H1 (cell line): ENCODE results near the gene SMCO1. TPM values are rescaled to one million over a fixed set of nuclear protein-coding genes. Genes with fewer than 3 reads are reported as not detected.

ENCODE experiments used
- CTCF ChIA-PET: fragments of 300-600 bp; sonication (Branson Sonifier 250); formaldehyde crosslinking; loops from one replicate; lab custom pipeline; 2021; ENCODE audit not compliant: partially characterized antibody; lab: Charles Lee
- POLR2A ChIA-PET: fragments of 300-600 bp; sonication (Branson Sonifier 250); formaldehyde crosslinking; loops from one replicate; lab custom pipeline; 2021; ENCODE audit warnings: inconsistent platforms; ENCODE audit not compliant: partially characterized antibody; lab: Charles Lee
- DNase-seq, 2 experiments: peaks; one replicate each; pipeline versions ENCODE4 v3.0.0 to v3.0.0-alpha.2; 2010 to 2022; ENCODE audit warnings: low spot score in 2 of 2, low read depth in 1 of 2, mixed read lengths in 1 of 2
- FAIRE-seq: peaks from 2 replicates; lab custom pipeline; 2011; peaks lifted over from hg19 to GRCh38; lab: Jason Lieb, UNC
- H2AFZ ChIP-seq: 2 replicates; pipeline ENCODE4 v1.8.1; 2012; ENCODE audit warnings: low read length, inconsistent platforms
- H2AK5ac ChIP-seq: 2 replicates; pipeline ENCODE4 v1.6.1; 2013; ENCODE audit warnings: low read depth, low read length
- H2BK120ac ChIP-seq: replicated peaks from 2 replicates; pipeline ENCODE3; 2013; ENCODE audit warnings: low read depth, low read length, inconsistent platforms
- H2BK12ac ChIP-seq: 2 replicates; pipeline ENCODE4 v1.6.1; 2013; ENCODE audit warnings: low read depth, low read length
- H2BK15ac ChIP-seq: 2 replicates; pipeline ENCODE4 v1.6.1; 2013; ENCODE audit warnings: low read length
- H2BK20ac ChIP-seq: 2 replicates; pipeline ENCODE4 v1.6.1; 2013; ENCODE audit warnings: low read length
- H2BK5ac ChIP-seq: 2 replicates; pipeline ENCODE4 v1.6.1; 2013; ENCODE audit warnings: low read depth, low read length
- H3K14ac ChIP-seq: 2 replicates; pipeline ENCODE4 v1.6.1; 2013; ENCODE audit warnings: inconsistent platforms; ENCODE audit not compliant: insufficient read length
- H3K18ac ChIP-seq: 2 replicates; pipeline ENCODE4 v1.6.1; 2013; ENCODE audit warnings: low read length; ENCODE audit errors: extremely low read depth
- H3K23ac ChIP-seq: 2 replicates; pipeline ENCODE4 v1.6.1; 2013; ENCODE audit warnings: inconsistent platforms; ENCODE audit not compliant: insufficient read length
- H3K23me2 ChIP-seq: 2 replicates; pipeline ENCODE4 v1.6.1; 2013; ENCODE audit warnings: low read depth, low read length
- H3K27ac ChIP-seq: 2 replicates; pipeline ENCODE4 v1.6.1; 2011; ENCODE audit warnings: low read depth, low read length, inconsistent platforms
- H3K27me3 ChIP-seq, 4 experiments: replicated peaks in 1 of 4; 1 replicate in 1 of 4; 2 replicates in 3 of 4; pipeline versions ENCODE4 v1.6.1 to v1.8.1; 2011 to 2013; ENCODE audit warnings: low read length in 3 of 4, mild to moderate bottlenecking in 3 of 4, inconsistent platforms in 2 of 4, mixed read lengths in 2 of 4, moderate library complexity in 1 of 4; ENCODE audit not compliant: control insufficient read depth in 3 of 4, insufficient read depth in 3 of 4; ENCODE audit errors: extremely low read depth in 1 of 4
- H3K36me3 ChIP-seq, 4 experiments: 2 replicates each; pipeline versions ENCODE4 v1.6.1 to v1.8.1; 2011 to 2013; ENCODE audit warnings: mild to moderate bottlenecking in 4 of 4, low read length in 3 of 4, moderate library complexity in 2 of 4, control low read depth in 1 of 4, inconsistent platforms in 1 of 4; ENCODE audit not compliant: insufficient read depth in 4 of 4, control insufficient read depth in 2 of 4
- H3K4ac ChIP-seq: replicated peaks from 2 replicates; pipeline ENCODE3; 2013; ENCODE audit warnings: low read length, low read depth, mixed read lengths, inconsistent platforms; ENCODE audit not compliant: insufficient read length
- H3K4me1 ChIP-seq, 4 experiments: replicated peaks in 1 of 4; 1 replicate in 1 of 4; 2 replicates in 3 of 4; pipeline versions ENCODE4 v1.6.1 to v1.8.1; 2011 to 2013; ENCODE audit warnings: low read length in 3 of 4, inconsistent platforms in 2 of 4, mixed read lengths in 1 of 4; ENCODE audit not compliant: insufficient read depth in 4 of 4, control insufficient read depth in 3 of 4
- H3K4me2 ChIP-seq, 2 experiments: 2 replicates each; pipeline versions ENCODE4 v1.6.1 to v1.8.1; 2011 to 2013; ENCODE audit warnings: low read depth in 2 of 2, low read length in 2 of 2, control low read depth in 1 of 2, inconsistent platforms in 1 of 2, mild to moderate bottlenecking in 1 of 2; ENCODE audit not compliant: insufficient read depth in 1 of 2
- H3K4me3 ChIP-seq, 4 experiments: fragments of 200-600, 300-600 bp in 1 of 4; sonication (generic), shearing (Covaris generic), sonication (Bioruptor Twin) in 1 of 4; 2 replicates each; pipeline versions ENCODE4 v1.5.1 to v1.8.1; 2011 to 2016; ENCODE audit warnings: low read length in 4 of 4, low read depth in 3 of 4, control low read depth in 2 of 4, inconsistent platforms in 2 of 4, mild to moderate bottlenecking in 2 of 4, mixed read lengths in 1 of 4, moderate library complexity in 1 of 4; ENCODE audit not compliant: insufficient read depth in 2 of 4; ENCODE audit errors: extremely low read depth in 1 of 4
- H3K56ac ChIP-seq: replicated peaks from 2 replicates; pipeline ENCODE3; 2013; ENCODE audit warnings: low read depth, mild to moderate bottlenecking, mixed read lengths, low read length, inconsistent platforms; ENCODE audit not compliant: insufficient read length
- H3K79me1 ChIP-seq: 2 replicates; pipeline ENCODE4 v1.6.1; 2013; ENCODE audit warnings: low read depth, low read length, control low read depth
- H3K79me2 ChIP-seq, 2 experiments: 2 replicates each; pipeline versions ENCODE4 v1.6.1 to v1.8.1; 2012 to 2013; ENCODE audit warnings: low read length in 2 of 2, mild to moderate bottlenecking in 2 of 2, inconsistent platforms in 1 of 2; ENCODE audit not compliant: insufficient read depth in 2 of 2, control insufficient read depth in 1 of 2
- H3K9ac ChIP-seq, 4 experiments: replicated peaks in 1 of 4; 1 replicate in 1 of 4; 2 replicates in 3 of 4; pipeline versions ENCODE4 v1.6.1 to v1.8.1; 2011 to 2013; ENCODE audit warnings: low read depth in 3 of 4, low read length in 3 of 4, control low read depth in 2 of 4, mild to moderate bottlenecking in 2 of 4, moderate library complexity in 2 of 4, inconsistent platforms in 1 of 4; ENCODE audit errors: extremely low read depth in 1 of 4
- H3K9me3 ChIP-seq, 2 experiments: 2 replicates each; pipeline versions ENCODE4 v1.6.1 to v1.8.1; 2012 to 2013; ENCODE audit warnings: mild to moderate bottlenecking in 2 of 2, moderate library complexity in 2 of 2, control low read depth in 1 of 2, inconsistent platforms in 1 of 2, low read depth in 1 of 2, low read length in 1 of 2, mixed read lengths in 1 of 2; ENCODE audit not compliant: insufficient read depth in 2 of 2
- H4K20me1 ChIP-seq, 2 experiments: replicated peaks in 1 of 2; 2 replicates each; pipeline versions ENCODE3 to v1.8.1; 2011 to 2013; ENCODE audit warnings: inconsistent platforms in 2 of 2, low read length in 2 of 2, mild to moderate bottlenecking in 1 of 2; ENCODE audit not compliant: insufficient read depth in 2 of 2, control insufficient read depth in 1 of 2
- H4K5ac ChIP-seq: 2 replicates; pipeline ENCODE4 v1.6.1; 2013; ENCODE audit warnings: low read length, low read depth, mixed read lengths, inconsistent platforms; ENCODE audit not compliant: insufficient read length
- H4K8ac ChIP-seq: 2 replicates; pipeline ENCODE4 v1.8.0; 2013; ENCODE audit warnings: mild to moderate bottlenecking, moderate library complexity, low read length, inconsistent platforms; ENCODE audit not compliant: insufficient read depth; ENCODE audit errors: extremely low read depth
- H4K91ac ChIP-seq: replicated peaks from 2 replicates; pipeline ENCODE3; 2013; ENCODE audit warnings: low read length, mixed read lengths, inconsistent platforms; ENCODE audit not compliant: insufficient read length
- CHD2 ChIP-seq: IDR thresholded peaks from 2 replicates; pipeline ENCODE4 v1.6.1; 2012; ENCODE audit warnings: low read length, improper control_type of control experiment
- EZH2 ChIP-seq: fragments of 200-600 bp; sonication (generic); IDR thresholded peaks from 2 replicates; pipeline ENCODE4 v1.7.1; 2012; ENCODE audit warnings: low read depth, mild to moderate bottlenecking, moderate library complexity, low read length, inconsistent platforms; ENCODE audit not compliant: severe bottlenecking
- JUN ChIP-seq: IDR thresholded peaks from 2 replicates; pipeline ENCODE4 v1.6.1; 2011; ENCODE audit warnings: low read depth, mild to moderate bottlenecking, improper control_type of control experiment, low read length
- KDM4A ChIP-seq: IDR thresholded peaks from one replicate; pipeline ENCODE4 v1.7.1; 2012; ENCODE audit warnings: low read depth, mild to moderate bottlenecking, moderate library complexity, low read length, inconsistent platforms; ENCODE audit not compliant: severe bottlenecking
- KDM5A ChIP-seq: fragments of 200-600 bp; IDR thresholded peaks from 2 replicates; pipeline ENCODE4 v1.7.1; 2012; ENCODE audit warnings: mild to moderate bottlenecking, low read length, inconsistent platforms, mixed read lengths
- YY1 ChIP-seq: IDR thresholded peaks from 2 replicates; pipeline ENCODE4 v1.6.1; 2011; ENCODE audit warnings: low read depth, mild to moderate bottlenecking, low read length
- WGBS, 2 experiments: shearing (Covaris generic) in 1 of 2; methylation state at CpG; one replicate each; pipeline versions ENCODE4 v1.1.6 to v1.1.7; 2013 to 2015; ENCODE audit warnings: low lambda C conversion rate in 2 of 2, mixed read lengths in 2 of 2, inconsistent platforms in 1 of 2, low coverage in 1 of 2, missing lambda C conversion rate in 1 of 2; ENCODE audit not compliant: insufficient replicate concordance in 2 of 2, insufficient coverage in 1 of 2, insufficient read length in 1 of 2; ENCODE audit errors: extremely low coverage in 1 of 2, missing lambda C conversion rate in 1 of 2; 5-methylcytosine and 5-hydroxymethylcytosine counted together
- long read RNA-seq, 2 experiments: library from RNA in 1 of 2; library from capped mRNA in 1 of 2; stranded (forward); transcript quantifications; one replicate each; pipeline ENCODE4 v2.0.0, GENCODE V29; 2021; ENCODE audit warnings: inconsistent platforms in 1 of 2
- polyA minus RNA-seq, 3 experiments: library from RNA; depleted of rRNA, polyadenylated mRNA; stranded (reverse); fragments of >200 nt; gene quantifications; 1 replicate in 2 of 3; 2 replicates in 1 of 3; pipeline ENCODE4 v1.2.3, GENCODE V29; 2011
- polyA plus RNA-seq, 7 experiments: library from polyadenylated mRNA; depleted of rRNA in 3 of 7; stranded (reverse) in 5 of 7; unstranded in 2 of 7; fragments of >200 nt in 5 of 7; fragments of 200-250 nt in 2 of 7; gene quantifications; 1 replicate in 5 of 7; 2 replicates in 1 of 7; 4 replicates in 1 of 7; pipeline versions ENCODE4 v1.2.1 to v1.2.3, GENCODE V29; 2011 to 2013; ENCODE audit warnings: missing spikeins in 2 of 7, mixed read lengths in 2 of 7
- total RNA-seq: library from RNA; stranded (reverse); fragmentation: NEBNext Ultra II Directional; extraction: Animal tissue kit (Norgen Biotek cat#: 25700); gene quantifications from 2 replicates; pipeline ENCODE4 v1.2.1, GENCODE V29; 2021
- TF ChIP-seq, protein P1 (sequence below), 3 experiments: IDR thresholded peaks; 1 replicate in 2 of 3; 2 replicates in 1 of 3; pipeline versions ENCODE4 v1.5.1 to v1.6.1; 2011; ENCODE audit warnings: low read length in 3 of 3, mild to moderate bottlenecking in 3 of 3, inconsistent platforms in 2 of 3, low read depth in 1 of 3, moderate library complexity in 1 of 3; ENCODE audit not compliant: insufficient read depth in 1 of 3; ENCODE audit errors: control extremely low read depth in 1 of 3

SMCO1 gene, protein sequence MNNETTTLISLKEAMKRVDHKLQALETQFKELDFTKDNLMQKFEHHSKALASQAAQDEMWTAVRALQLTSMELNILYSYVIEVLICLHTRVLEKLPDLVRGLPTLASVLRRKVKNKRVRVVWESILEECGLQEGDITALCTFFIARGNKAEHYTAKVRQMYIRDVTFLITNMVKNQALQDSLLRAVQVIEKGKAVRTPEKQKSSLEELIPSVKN
- total RNA-seq = not detected in 2 replicates
- polyA plus RNA-seq (2011; rRNA removed) = 0.03 TPM in 1 of 2 replicates, not detected in the other
- not detected for polyA plus RNA-seq (2011; cell fraction: cytosol; rRNA removed)
- 0.10 TPM for polyA plus RNA-seq (2011; cell fraction: nucleus; rRNA removed)
- polyA plus RNA-seq (2012, experiment 1 of 2) = not detected in 4 replicates
- polyA plus RNA-seq (2012, experiment 2 of 2) = not detected
- not detected for polyA plus RNA-seq (2013, experiment 1 of 2)
- polyA plus RNA-seq (2013, experiment 2 of 2) = not detected
- polyA minus RNA-seq (2011; rRNA and poly(A)+ RNA removed) = not detected in 2 replicates
- not detected for polyA minus RNA-seq (2011; cell fraction: cytosol; rRNA and poly(A)+ RNA removed)
- polyA minus RNA-seq (2011; cell fraction: nucleus; rRNA and poly(A)+ RNA removed) = not detected
- long read RNA-seq, experiment 1 = 0 reads
- long read RNA-seq, experiment 2 = 0 reads

DNA sequence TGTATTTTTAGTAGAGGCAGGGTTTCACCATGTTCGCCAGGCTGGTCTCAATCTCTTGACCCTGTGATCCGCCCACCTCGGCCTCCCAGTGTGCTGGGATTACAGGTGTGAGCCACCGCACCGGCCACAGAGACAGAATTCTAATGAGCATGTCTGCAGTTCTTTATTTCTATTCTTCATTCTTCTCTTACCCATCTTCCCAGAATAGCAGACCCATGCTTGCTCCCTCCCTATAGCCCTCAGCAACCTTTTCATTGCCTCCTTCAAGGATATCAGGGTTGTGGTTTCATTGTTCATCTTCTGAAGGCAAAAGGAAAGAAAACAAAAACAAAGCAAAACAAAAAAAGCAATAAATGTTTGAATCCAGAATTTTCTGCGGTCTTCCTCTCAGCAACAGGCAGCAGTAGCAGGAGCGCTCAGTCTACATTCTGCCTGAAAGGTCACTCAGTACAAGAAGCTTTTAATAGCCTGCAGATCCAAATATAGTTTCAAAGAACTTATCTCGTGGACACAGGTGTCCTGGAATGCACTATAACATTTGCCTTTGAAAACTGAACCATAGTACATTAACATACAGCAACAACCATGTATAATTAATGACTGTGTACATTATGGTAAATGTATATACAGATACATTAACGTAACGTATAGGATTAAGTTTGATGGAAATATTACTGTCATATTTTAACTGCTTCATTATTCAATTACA is at the start of gene SMCO1:
Gene SMCO1, minus strand, starts transcription at position 434 of the 709 bp plus-strand sequence. Its CDS starts 137 bp downstream, at position 297.
- Histone ChIP-seq H3K9me3 (peaks cover 26 to 28% of the 10 kb centered on the region in 2 experiments), H2BK15ac (no peak within 1 kb of the TSS), H3K27ac (no peak within 1 kb of the TSS), H2BK20ac (no peak within 1 kb of the TSS), H4K8ac (no peak within 1 kb of the TSS), H2BK120ac (no peak within 1 kb of the TSS), H3K23ac (no peak within 1 kb of the TSS), H4K91ac (no peak within 1 kb of the TSS), H3K18ac (no peak within 1 kb of the TSS), H2AFZ (no peak within 1 kb of the TSS), H3K4me3 (no peak within 1 kb of the TSS), H3K79me2 (no peaks in the 10 kb centered on the region), H3K4ac (no peak within 1 kb of the TSS), H2BK5ac (no peak within 1 kb of the TSS), H2AK5ac (no peak within 1 kb of the TSS), H3K79me1 (no peaks in the 10 kb centered on the region), H4K20me1 (no peaks in the 10 kb centered on the region), H3K4me1 (no peaks in the 10 kb centered on the region), H3K14ac (no peak within 1 kb of the TSS), H2BK12ac (no peak within 1 kb of the TSS), H4K5ac (no peak within 1 kb of the TSS), H3K56ac (no peak within 1 kb of the TSS), H3K36me3 (peaks cover 0 to 7% (median 0%) of the 10 kb centered on the region in 4 experiments; a peak in 2 of 8 replicates), H3K4me2 (no peak within 1 kb of the TSS), H3K27me3 (no peaks in the 10 kb centered on the region), H3K9ac (no peak within 1 kb of the TSS), H3K23me2 (no peaks in the 10 kb centered on the region)
- no peak for DNase-seq
- WGBS, 2 experiments = 94% methylated on average over 10 of the region's 10 CpGs; no CpG with 5 or more reads in 1 of the 2 experiments
- CTCF ChIA-PET = interaction anchor here (0.6 to 2.6 kb wide), 2 partner anchors 8 to 442 kb away, joined by 3 to 7 read pairs; no protein-coding TSS in a partner anchor
- no peak for FAIRE-seq
- POLR2A ChIA-PET = no interaction called here
- TF ChIP-seq EZH2 = no peak
- no peak for TF ChIP-seq YY1
- no peak for TF ChIP-seq CHD2
- TF ChIP-seq JUN = no peak
- TF ChIP-seq, protein P1, sequence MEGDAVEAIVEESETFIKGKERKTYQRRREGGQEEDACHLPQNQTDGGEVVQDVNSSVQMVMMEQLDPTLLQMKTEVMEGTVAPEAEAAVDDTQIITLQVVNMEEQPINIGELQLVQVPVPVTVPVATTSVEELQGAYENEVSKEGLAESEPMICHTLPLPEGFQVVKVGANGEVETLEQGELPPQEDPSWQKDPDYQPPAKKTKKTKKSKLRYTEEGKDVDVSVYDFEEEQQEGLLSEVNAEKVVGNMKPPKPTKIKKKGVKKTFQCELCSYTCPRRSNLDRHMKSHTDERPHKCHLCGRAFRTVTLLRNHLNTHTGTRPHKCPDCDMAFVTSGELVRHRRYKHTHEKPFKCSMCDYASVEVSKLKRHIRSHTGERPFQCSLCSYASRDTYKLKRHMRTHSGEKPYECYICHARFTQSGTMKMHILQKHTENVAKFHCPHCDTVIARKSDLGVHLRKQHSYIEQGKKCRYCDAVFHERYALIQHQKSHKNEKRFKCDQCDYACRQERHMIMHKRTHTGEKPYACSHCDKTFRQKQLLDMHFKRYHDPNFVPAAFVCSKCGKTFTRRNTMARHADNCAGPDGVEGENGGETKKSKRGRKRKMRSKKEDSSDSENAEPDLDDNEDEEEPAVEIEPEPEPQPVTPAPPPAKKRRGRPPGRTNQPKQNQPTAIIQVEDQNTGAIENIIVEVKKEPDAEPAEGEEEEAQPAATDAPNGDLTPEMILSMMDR (IDR thresholded peaks at IDR 0.05; ENCODE audit: control extremely low read depth in 1 of 3, insufficient read depth in 1 of 3, low read depth in 1 of 3, low read length in 3 of 3) = no peak
- TF ChIP-seq KDM4A = no peak
- no peak for TF ChIP-seq KDM5A
